SK-N-SH treated with all-trans-retinoic acid at 6 μM for 48 hours (cell line): ENCODE measurements around the gene CDK1.

Experiments used
- BACH2 ChIP-seq: fragments of 250-450 bp; sonication (Bioruptor Pico); IDR thresholded peaks from 2 replicates; pipeline ENCODE4 v1.9.0; 2021; ENCODE audit warnings: mild to moderate bottlenecking, borderline replicate concordance
- CSRNP3 ChIP-seq: fragments of 250-450 bp; sonication (Bioruptor Pico); IDR thresholded peaks from 2 replicates; pipeline ENCODE4 v1.5.1; 2021; ENCODE audit warnings: mild to moderate bottlenecking, moderate library complexity
- OSR1 ChIP-seq: fragments of 250-450 bp; sonication (Bioruptor Pico); IDR thresholded peaks from 2 replicates; pipeline ENCODE4 v1.8.0; 2022; ENCODE audit warnings: moderate library complexity, mild to moderate bottlenecking, inconsistent platforms
- RARB ChIP-seq: fragments of 250-450 bp; sonication (Bioruptor Pico); IDR thresholded peaks from 2 replicates; pipeline ENCODE4 v1.8.0; 2021; ENCODE audit warnings: mild to moderate bottlenecking, moderate library complexity
- SNAI2 ChIP-seq: fragments of 250-450 bp; sonication (Bioruptor Pico); IDR thresholded peaks from 2 replicates; pipeline ENCODE4 v1.5.0; 2020; ENCODE audit warnings: mild to moderate bottlenecking, moderate library complexity
- ZFP30 ChIP-seq: fragments of 450-650 bp; formaldehyde crosslinking; IDR thresholded peaks from 2 replicates; pipeline ENCODE4 v1.5.0; 2022; ENCODE audit warnings: mild to moderate bottlenecking, moderate library complexity

GRCh38 chr10:60781661-60782060, 3.4 kb downstream of the CDK1 start:
- TF ChIP-seq OSR1 (no peak), CSRNP3 (no peak), RARB (no peak), ZFP30 (no peak), BACH2 (CRISPR knock-in tag) (no peak), SNAI2 (CRISPR knock-in tag) (no peak)
